Neural cell (in vitro differentiated cells): ENCODE measurements around the gene CSF2. TPM values are rescaled to one million over a fixed set of nuclear protein-coding genes. Genes with fewer than 3 reads are reported as not detected.

Experiments
- H2AFZ ChIP-seq: fragments of 200-600, 300-800 bp; sonication (generic), shearing (Covaris generic); 2 replicates; pipeline ENCODE4 v1.6.0; 2014; ENCODE audit warnings: low read depth, mild to moderate bottlenecking, antibody characterized with exemption, low read length, moderate library complexity
- H3F3A ChIP-seq: fragments of 200-600 bp; shearing (Covaris generic); 2 replicates; pipeline ENCODE4 v1.6.1; 2016; ENCODE audit warnings: mild to moderate bottlenecking, moderate library complexity, mixed read lengths, antibody characterized with exemption, low read length; ENCODE audit not compliant: insufficient read depth, poor library complexity, severe bottlenecking
- H3K27ac ChIP-seq: fragments of 200-600, 300-800 bp; sonication (generic), shearing (Covaris generic); 2 replicates; pipeline ENCODE4 v1.5.1; 2014; ENCODE audit warnings: mild to moderate bottlenecking, low read length, moderate library complexity
- H3K27me3 ChIP-seq: fragments of 300-800, 200-600 bp; sonication (generic), shearing (Covaris generic); 2 replicates; pipeline ENCODE4 v1.6.0; 2014; ENCODE audit warnings: mild to moderate bottlenecking, low read depth, low read length, moderate library complexity; ENCODE audit not compliant: insufficient read depth
- H3K36me3 ChIP-seq: fragments of 300-800, 200-600 bp; sonication (generic), shearing (Covaris generic); 2 replicates; pipeline ENCODE4 v1.5.1; 2014; ENCODE audit warnings: mild to moderate bottlenecking, antibody characterized with exemption, low read length, moderate library complexity; ENCODE audit not compliant: insufficient read depth
- H3K4me2 ChIP-seq: fragments of 300-800, 200-600 bp; sonication (generic), shearing (Covaris generic); 2 replicates; pipeline ENCODE4 v1.6.0; 2014; ENCODE audit warnings: mild to moderate bottlenecking, low read length
- H3K4me3 ChIP-seq: fragments of 300-800, 200-600 bp; sonication (generic), shearing (Covaris generic); 2 replicates; pipeline ENCODE4 v1.5.1; 2014; ENCODE audit warnings: mild to moderate bottlenecking, low read length, moderate library complexity
- H3K79me2 ChIP-seq: fragments of 200-600 bp; shearing (Covaris generic); replicated peaks from 2 replicates; pipeline ENCODE4 v1.6.0; 2014; ENCODE audit warnings: mild to moderate bottlenecking, low read length, moderate library complexity; ENCODE audit not compliant: insufficient read depth
- H3K9ac ChIP-seq: fragments of 300-800, 200-600 bp; sonication (generic), shearing (Covaris generic); 2 replicates; pipeline ENCODE4 v1.6.1; 2016; ENCODE audit warnings: mild to moderate bottlenecking, low read length, mixed read lengths
- H3K9me2 ChIP-seq: fragments of 200-600 bp; shearing (Covaris generic); 2 replicates; pipeline ENCODE4 v1.6.1; 2016; ENCODE audit warnings: mild to moderate bottlenecking, low read length, mixed read lengths; ENCODE audit not compliant: insufficient read depth
- H3K9me3 ChIP-seq: fragments of 200-600, 300-800 bp; sonication (generic), shearing (Covaris generic); 2 replicates; pipeline ENCODE4 v1.6.1; 2016; ENCODE audit warnings: mild to moderate bottlenecking, mixed run types, low read length, moderate library complexity, mixed read lengths
- H4K20me1 ChIP-seq: fragments of 200-600 bp; shearing (Covaris generic); 2 replicates; pipeline ENCODE4 v1.6.1; 2016; ENCODE audit warnings: mild to moderate bottlenecking, mixed run types; ENCODE audit not compliant: insufficient read depth
- EP300 ChIP-seq: fragments of 450-650 bp; conservative IDR thresholded peaks from 2 replicates; pipeline ENCODE4 v1.6.1; 2014; ENCODE audit warnings: antibody characterized with exemption, mild to moderate bottlenecking, moderate library complexity; ENCODE audit not compliant: poor library complexity, severe bottlenecking
- EZH2 ChIP-seq: fragments of 200-600, 300-800 bp; shearing (Covaris generic), sonication (generic); IDR thresholded peaks from 2 replicates; pipeline ENCODE4 v1.6.1; 2014; ENCODE audit warnings: antibody characterized with exemption, low read length, borderline replicate concordance, mild to moderate bottlenecking; ENCODE audit not compliant: insufficient read depth, poor library complexity, severe bottlenecking
- MXI1 ChIP-seq: fragments of 450-650 bp; conservative IDR thresholded peaks from 2 replicates; pipeline ENCODE4 v1.6.1; 2014; ENCODE audit warnings: antibody characterized with exemption, mild to moderate bottlenecking; ENCODE audit not compliant: poor library complexity, severe bottlenecking
- POLR2AphosphoS5 ChIP-seq: IDR thresholded peaks from 2 replicates; pipeline ENCODE4 v1.6.1; 2012
- RAD21 ChIP-seq: fragments of 450-650 bp; conservative IDR thresholded peaks from 2 replicates; pipeline ENCODE4 v1.6.1; 2014; ENCODE audit warnings: antibody characterized with exemption, mild to moderate bottlenecking, moderate library complexity
- SMC3 ChIP-seq: fragments of 450-650 bp; conservative IDR thresholded peaks from 2 replicates; pipeline ENCODE4 v1.6.1; 2014; ENCODE audit warnings: antibody characterized with exemption, mild to moderate bottlenecking, moderate library complexity; ENCODE audit not compliant: poor library complexity
- TAF1 ChIP-seq: IDR thresholded peaks from 2 replicates; pipeline ENCODE4 v1.6.1; 2012; ENCODE audit warnings: low read depth
- polyA plus RNA-seq: library from polyadenylated mRNA; depleted of rRNA; stranded (reverse); fragments of >200 nt; gene quantifications from 2 replicates; pipeline ENCODE4 v1.2.3, GENCODE V29; 2014
- TF ChIP-seq, protein P1 (sequence below): IDR thresholded peaks from 2 replicates; pipeline ENCODE4 v1.6.1; 2012; ENCODE audit warnings: borderline replicate concordance
- TF ChIP-seq, protein P2 (sequence below): fragments of 450-650 bp; IDR thresholded peaks from 2 replicates; pipeline ENCODE4 v1.5.1; 2014; ENCODE audit warnings: antibody characterized with exemption, mild to moderate bottlenecking, moderate library complexity; ENCODE audit not compliant: poor library complexity, severe bottlenecking

Gene CSF2
- polyA plus RNA-seq, 1 donor from 2014 or later = not detected

DNA sequence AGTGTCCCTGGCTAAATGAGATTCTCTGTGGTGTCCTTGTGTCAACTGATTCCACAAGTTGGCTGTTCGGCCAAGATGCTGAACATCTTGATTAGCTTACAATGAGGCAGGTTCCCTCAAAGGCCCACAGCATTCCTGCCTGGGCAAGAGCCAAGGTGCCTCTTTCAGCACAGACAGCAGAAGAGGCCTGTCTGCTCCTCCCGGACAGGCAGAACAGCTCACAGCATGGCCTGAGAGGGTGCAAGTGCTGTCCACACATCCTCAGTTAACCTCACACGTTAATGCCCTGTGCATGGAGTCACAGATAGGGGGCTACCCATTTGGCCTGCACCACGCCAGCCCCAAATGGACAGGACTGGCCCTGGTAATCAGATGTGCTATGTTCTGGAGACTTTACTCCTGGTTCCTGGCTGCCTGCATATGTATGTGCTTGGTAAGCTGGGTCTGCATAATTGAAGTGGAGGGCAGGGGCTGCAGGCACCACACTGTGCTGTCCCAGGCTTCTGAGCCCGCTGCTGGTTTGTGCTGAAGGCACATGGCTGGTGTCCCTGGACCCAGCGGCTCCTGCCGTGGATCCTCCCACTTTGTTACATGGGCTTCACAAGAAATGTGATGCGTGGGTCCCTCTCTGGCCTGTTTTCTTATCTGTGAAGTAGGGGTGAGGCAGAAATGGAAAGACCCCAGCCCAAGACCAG lies 8.9 kb downstream of the CSF2 start:
- H3K9me2 ChIP-seq = no peaks in the 10 kb centered on the region
- H4K20me1 ChIP-seq = no peaks in the 10 kb centered on the region
- H3K4me3 ChIP-seq = no peak overlapping the region
- no peak overlapping the region for H3K4me2 ChIP-seq
- no peaks in the 10 kb centered on the region for H3K9me3 ChIP-seq
- no peaks in the 10 kb centered on the region for H3K27me3 ChIP-seq
- no peak for TF ChIP-seq EZH2
- H2AFZ ChIP-seq = no peak overlapping the region
- H3F3A ChIP-seq = no peaks in the 10 kb centered on the region
- H3K79me2 ChIP-seq = no peaks in the 10 kb centered on the region
- H3K9ac ChIP-seq = no peak overlapping the region
- H3K27ac ChIP-seq = no peak overlapping the region
- H3K36me3 ChIP-seq = no peaks in the 10 kb centered on the region

GRCh38 chr5:132083071-132083678 lies 9.6 kb downstream of the CSF2 start:
- Histone ChIP-seq H3K79me2 (no peaks in the 10 kb centered on the region), H3K4me3 (no peak overlapping the region), H3K9me2 (no peaks in the 10 kb centered on the region), H3K27ac (no peak overlapping the region), H3F3A (no peaks in the 10 kb centered on the region), H3K9me3 (no peaks in the 10 kb centered on the region), H4K20me1 (no peaks in the 10 kb centered on the region), H3K4me2 (no peak overlapping the region), H2AFZ (no peak overlapping the region), H3K27me3 (no peaks in the 10 kb centered on the region), H3K36me3 (no peaks in the 10 kb centered on the region), H3K9ac (no peak overlapping the region)
- TF ChIP-seq, protein P1, sequence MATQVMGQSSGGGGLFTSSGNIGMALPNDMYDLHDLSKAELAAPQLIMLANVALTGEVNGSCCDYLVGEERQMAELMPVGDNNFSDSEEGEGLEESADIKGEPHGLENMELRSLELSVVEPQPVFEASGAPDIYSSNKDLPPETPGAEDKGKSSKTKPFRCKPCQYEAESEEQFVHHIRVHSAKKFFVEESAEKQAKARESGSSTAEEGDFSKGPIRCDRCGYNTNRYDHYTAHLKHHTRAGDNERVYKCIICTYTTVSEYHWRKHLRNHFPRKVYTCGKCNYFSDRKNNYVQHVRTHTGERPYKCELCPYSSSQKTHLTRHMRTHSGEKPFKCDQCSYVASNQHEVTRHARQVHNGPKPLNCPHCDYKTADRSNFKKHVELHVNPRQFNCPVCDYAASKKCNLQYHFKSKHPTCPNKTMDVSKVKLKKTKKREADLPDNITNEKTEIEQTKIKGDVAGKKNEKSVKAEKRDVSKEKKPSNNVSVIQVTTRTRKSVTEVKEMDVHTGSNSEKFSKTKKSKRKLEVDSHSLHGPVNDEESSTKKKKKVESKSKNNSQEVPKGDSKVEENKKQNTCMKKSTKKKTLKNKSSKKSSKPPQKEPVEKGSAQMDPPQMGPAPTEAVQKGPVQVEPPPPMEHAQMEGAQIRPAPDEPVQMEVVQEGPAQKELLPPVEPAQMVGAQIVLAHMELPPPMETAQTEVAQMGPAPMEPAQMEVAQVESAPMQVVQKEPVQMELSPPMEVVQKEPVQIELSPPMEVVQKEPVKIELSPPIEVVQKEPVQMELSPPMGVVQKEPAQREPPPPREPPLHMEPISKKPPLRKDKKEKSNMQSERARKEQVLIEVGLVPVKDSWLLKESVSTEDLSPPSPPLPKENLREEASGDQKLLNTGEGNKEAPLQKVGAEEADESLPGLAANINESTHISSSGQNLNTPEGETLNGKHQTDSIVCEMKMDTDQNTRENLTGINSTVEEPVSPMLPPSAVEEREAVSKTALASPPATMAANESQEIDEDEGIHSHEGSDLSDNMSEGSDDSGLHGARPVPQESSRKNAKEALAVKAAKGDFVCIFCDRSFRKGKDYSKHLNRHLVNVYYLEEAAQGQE = no peak
- TF ChIP-seq RAD21 = no peak
- no peak for TF ChIP-seq MXI1
- no peak for TF ChIP-seq SMC3
- TF ChIP-seq, protein P2, sequence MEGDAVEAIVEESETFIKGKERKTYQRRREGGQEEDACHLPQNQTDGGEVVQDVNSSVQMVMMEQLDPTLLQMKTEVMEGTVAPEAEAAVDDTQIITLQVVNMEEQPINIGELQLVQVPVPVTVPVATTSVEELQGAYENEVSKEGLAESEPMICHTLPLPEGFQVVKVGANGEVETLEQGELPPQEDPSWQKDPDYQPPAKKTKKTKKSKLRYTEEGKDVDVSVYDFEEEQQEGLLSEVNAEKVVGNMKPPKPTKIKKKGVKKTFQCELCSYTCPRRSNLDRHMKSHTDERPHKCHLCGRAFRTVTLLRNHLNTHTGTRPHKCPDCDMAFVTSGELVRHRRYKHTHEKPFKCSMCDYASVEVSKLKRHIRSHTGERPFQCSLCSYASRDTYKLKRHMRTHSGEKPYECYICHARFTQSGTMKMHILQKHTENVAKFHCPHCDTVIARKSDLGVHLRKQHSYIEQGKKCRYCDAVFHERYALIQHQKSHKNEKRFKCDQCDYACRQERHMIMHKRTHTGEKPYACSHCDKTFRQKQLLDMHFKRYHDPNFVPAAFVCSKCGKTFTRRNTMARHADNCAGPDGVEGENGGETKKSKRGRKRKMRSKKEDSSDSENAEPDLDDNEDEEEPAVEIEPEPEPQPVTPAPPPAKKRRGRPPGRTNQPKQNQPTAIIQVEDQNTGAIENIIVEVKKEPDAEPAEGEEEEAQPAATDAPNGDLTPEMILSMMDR = no peak

- Histone ChIP-seq H3F3A (no peaks in the 10 kb centered on the region), H3K9me3 (no peaks in the 10 kb centered on the region), H3K9me2 (no peaks in the 10 kb centered on the region), H3K4me3 (no peak overlapping the region), H2AFZ (no peak overlapping the region), H3K27me3 (no peaks in the 10 kb centered on the region), H3K4me2 (no peak overlapping the region), H3K36me3 (no peaks in the 10 kb centered on the region), H3K27ac (no peak overlapping the region), H3K79me2 (no peaks in the 10 kb centered on the region), H4K20me1 (no peaks in the 10 kb centered on the region), H3K9ac (no peak overlapping the region)
- no peak for TF ChIP-seq RAD21
- no peak for TF ChIP-seq EP300
- TF ChIP-seq, protein P1 = no peak
- no peak for TF ChIP-seq MXI1
- TF ChIP-seq, protein P2 = no peak
- no peak for TF ChIP-seq EZH2
- TF ChIP-seq POLR2AphosphoS5 = no peak
- no peak for TF ChIP-seq SMC3
- no peak for TF ChIP-seq TAF1
These were observed 12.1 kb downstream of the CSF2 start for GRCh38 chr5:132085686-132086085.
